HG02970 (cell line): ENCODE data around the gene NCL.
"Not testable (repeated sequence)": the region's sequence is repeated elsewhere in the genome, so short reads cannot be mapped to it uniquely, and the experiment has no call there.

ENCODE experiments used
- ATAC-seq: cut with Tn5 transposase; IDR thresholded peaks from one replicate; pipeline ENCODE4 v1.9.1; 2021; ENCODE audit warnings: mild to moderate bottlenecking, moderate library complexity, moderate number of reproducible peaks; ENCODE audit not compliant: unreplicated experiment, low FRiP score

The NCL gene

GRCh38 chr2:231467613-231468530 lies 3.6 kb upstream of the NCL start:
- no peak for ATAC-seq

DNA sequence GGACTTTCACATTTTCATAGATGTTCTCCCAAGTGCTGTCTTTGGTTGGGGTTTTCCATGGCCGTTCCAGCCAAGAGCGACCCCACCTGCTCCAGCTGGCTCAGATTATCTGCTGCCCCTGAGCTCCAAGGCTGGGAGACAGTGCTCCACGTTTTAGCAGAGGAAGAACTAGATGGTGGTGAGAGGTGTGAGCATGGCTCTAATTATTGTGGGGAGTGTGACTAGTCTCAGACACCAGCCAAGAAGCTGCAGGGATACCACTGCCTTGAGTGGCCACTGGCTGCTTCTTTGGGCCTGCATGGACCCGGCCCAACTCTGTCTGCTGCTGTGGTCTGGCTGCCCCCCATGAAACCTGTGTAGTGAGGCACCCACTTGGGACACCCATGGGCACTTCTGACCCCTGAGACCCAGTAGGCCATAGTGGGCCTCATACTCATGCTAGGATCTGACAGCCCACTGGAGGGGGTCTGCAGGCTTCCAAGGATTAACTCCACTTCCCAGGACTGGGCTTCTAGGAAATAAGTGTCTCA lies 2.8 kb upstream of the NCL start:
- ATAC-seq, result no peak

DNA sequence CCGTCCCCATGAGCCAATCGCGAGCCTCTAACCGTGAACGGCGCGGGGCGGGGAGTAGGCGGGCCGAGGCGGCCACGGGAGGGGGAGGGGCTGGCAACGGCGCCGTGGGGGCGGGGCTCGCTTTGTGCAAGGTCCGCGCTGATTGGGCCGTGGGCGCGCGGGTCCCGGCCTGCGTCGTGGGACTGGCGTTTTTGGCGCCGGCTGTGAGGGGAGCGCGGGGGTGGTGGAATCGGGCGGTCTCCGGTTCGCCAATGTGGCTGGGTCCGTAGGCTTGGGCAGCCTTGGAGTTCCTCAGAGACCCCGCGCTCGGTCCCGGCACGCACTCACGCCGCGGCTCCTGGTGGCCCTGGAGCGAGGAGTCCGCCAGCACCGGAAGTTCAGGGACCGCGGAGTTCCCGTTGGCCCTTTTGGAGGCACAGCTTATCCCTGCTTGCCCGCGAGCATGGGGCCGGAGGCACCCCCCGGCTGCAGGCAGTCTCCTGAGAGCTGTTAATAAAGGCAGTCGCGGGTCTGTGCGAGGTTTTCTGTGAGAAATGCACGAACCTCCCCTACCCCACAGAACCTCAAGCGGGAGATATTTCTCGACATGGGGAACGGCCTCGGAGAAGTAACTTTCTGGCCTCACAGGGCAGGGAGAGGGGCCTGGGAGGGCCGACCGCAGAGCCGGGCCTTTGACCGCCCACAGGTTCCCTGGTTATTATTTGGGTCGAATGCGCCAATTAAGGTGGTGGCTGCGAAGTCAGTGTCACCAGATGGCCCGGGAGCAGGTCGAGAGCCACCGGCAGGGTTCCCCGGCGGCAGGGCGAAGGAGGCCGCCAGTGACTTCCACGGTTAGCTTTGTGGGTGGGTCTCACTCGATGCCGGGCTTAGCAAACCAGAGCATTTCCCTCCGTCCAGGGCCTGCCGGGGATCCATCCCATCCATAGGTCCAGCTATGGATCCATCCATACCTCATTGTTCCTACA lies 574 bp upstream of the NCL start:
- ATAC-seq, result peak; percentile 0

DNA sequence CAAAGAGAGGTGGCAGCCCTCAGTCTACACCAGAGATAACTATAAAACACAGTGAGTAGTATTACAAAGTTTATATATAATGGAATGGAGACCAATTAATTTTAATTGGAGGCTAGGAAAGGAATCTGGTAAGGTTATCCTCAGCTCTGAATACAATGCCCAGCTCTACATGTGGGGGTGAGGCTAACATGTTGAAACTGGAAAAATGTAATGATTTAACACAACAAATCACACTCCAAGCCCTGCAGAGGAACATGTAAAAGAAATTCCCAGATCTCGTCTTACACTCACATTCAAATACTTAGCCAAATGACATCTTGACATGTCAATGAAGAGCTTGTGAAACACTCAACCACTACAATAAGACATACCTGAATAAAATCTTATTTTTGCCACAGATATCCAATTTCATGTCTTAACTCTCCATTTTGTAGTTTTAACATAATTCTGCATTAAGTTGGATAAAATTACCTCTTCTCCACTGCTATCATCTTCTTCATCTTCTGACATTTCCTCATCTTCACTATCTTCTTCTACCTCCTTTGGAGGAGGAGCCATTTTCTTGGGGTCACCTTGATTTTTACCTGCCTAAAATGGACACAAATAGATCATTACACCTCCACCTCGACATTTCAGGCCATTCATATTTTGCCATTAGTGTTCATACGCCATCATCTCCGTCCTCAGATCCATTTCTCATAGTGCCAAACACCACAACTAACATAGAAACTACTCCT lies 1.4 kb downstream of the NCL start:
- ATAC-seq, result no peak

GRCh38 chr2:231461516-231461971 lies 2.7 kb downstream of the NCL start:
- no peak for ATAC-seq

GRCh38 chr2:231460841-231461240 lies 3.4 kb downstream of the NCL start:
- not testable (repeated sequence) for ATAC-seq

DNA sequence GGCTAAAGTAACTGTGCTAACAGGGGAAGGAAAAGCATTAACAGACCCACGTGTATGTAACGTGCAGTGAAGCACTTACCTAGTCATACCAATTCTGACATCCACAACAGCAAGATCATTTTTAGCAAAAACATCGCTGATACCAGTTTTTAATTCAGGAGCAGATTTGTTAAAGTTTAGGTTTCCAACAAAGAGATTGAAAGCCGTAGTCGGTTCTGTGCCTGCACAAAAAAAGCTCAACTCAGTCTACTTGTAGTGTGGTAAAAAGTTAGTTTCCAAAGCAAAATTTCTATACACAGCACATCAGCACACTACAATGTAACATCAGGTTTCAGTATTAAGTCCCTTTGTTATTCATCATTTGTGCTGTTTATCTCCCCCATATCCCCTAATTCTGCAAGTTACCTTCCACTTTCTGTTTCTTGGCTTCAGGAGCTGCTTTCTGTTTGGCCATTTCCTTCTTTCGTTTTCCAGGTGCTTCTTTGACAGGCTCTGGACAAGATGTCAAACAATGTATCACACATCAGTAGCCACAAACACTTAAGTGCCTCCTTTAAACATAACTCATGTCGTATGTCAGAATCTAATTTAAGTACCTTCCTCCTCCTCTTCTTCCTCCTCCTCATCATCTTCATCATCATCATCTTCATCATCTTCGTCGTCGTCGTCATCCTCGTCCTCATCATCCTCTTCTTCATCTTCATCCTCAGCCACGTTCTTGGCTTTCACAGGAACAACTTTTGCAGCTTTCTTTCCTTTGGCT lies 4.0 kb downstream of the NCL start:
- no peak for ATAC-seq

DNA sequence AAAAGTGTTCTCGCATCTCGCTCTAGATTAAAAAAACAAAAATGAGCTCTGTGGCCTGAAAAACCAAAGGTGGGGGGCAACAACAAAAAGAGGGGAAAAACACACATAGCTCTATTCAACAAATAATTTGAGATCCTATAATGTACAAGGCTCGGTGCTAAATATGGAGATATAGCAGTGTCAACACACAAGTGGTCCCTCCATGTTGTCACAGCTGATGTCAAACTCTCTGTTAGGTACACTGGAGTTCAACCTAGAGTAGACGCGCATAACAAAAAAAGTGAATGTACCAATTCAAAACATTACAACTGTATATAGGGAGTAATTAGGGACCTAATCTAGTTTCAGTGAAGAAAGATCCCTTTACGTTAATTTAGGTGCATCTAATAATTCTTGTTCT lies 5.9 kb downstream of the NCL start:
- no peak for ATAC-seq

- ATAC-seq, result no peak
These were observed 7.2 kb downstream of the NCL start for GRCh38 chr2:231457101-231457500.

- no peak for ATAC-seq
These were observed 7.8 kb downstream of the NCL start for GRCh38 chr2:231456295-231457004.

DNA sequence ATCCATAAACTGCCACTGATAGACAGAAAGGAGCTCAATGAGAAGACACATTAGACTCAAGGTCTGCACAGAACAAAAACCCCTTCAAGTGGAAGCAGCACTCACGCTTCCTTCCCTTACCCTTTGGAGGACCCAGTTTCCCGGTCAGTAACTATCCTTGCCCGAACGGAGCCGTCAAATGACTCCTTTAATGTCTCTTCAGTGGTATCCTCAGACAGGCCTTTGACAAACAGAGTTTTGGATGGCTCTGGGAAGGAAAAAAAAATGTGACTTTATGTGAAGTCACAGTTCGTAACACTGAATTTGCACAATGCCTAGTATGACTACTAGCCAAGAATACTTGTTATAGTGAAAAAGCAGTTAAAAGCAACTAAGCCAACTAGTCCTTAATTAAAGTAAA lies 8.4 kb downstream of the NCL start:
- no peak for ATAC-seq

- no peak for ATAC-seq
These were observed 9.1 kb downstream of the NCL start for GRCh38 chr2:231455222-231455621.

DNA sequence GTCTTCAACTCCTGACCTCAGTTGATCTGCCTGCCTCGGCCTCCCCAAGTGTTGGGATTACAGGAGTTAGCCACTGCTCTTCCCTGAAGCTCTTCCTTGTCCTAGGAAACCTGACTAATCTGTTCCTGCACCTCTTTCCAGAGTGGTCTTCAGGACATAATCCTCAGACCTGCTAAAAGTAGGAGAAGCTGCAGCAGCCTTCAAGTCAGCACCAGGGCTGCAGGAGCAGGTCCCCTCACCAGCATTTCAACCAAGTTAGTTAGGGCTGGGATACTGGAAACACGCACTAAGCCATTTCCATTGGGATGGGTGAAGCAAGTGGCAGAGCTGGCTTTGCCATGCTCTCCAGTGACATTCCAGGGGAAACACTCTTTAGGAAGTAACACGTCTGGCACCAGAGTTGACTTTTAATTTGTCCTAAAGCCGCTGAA lies 9.9 kb downstream of the NCL start:
- ATAC-seq, result no peak

GRCh38 chr2:231452799-231453508 lies 11.3 kb downstream of the NCL start:
- no peak for ATAC-seq

GRCh38 chr2:231450548-231450989 lies 13.7 kb downstream of the NCL start:
- no peak for ATAC-seq

DNA sequence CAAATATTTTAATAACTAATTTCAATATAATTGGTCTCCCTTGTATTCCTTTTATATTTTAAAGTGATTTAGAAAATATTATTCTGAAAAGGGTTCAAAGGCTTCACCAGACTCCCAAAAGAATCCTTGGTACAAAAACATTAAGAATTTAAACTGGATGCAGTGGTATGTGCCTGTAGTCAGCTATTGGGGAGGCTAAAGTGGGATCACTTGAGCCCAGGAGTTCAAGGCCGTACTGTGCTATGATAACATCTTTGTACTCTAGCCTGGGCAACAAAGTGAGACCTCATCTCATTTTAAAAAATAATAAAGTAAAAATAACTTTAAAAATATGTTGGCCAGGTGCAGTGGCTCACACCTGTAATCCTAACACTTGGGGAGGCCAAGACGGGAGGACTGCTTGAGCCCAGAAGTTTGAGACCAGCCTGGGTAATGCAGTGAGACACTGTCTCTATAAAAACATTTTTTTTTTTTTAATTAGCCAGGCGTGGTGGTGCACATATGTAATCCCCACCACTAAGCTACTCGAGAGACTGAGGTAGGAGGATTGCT lies 14.7 kb downstream of the NCL start:
- no peak for ATAC-seq

DNA sequence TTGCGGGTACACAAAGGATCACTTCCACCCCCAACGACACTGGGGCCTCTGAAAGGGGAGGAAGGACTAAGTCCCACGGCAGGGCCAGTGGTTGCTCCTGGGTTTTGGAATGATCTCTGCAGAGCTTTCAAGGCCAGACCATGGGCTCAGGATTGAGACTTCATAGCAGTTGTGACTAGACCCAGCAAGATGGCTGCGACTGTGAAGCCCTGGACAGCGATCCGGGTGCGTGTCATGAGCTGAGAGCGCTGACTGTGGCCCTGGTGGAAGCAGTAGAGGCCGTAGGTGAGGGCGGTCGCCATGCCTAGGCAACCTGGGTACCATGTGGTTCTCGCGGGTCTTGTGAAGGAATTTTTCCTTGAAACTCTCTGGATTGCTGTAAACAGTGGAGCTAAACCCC lies 27.3 kb downstream of the NCL start:
- ATAC-seq, result no peak

DNA sequence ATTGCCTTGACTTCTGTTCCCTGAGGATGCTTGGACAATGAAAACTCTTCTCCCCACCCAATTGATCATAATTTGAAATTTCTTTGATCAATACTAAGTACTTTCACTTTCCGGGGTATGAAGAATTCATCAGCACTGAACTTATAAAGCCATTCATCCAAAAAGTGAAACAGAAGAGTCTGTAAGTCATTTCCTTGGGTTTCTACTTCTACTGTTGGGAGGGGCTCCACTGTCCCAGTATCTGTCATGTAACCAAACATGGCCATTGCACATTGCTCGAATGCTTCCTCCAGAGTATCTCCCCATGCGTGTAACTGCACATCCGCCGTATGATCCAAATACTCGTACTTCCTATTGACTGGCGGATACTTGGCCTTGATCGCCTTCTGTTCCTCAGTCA lies 30.3 kb downstream of the NCL start:
- ATAC-seq, result no peak
